Neural crest cell (in vitro differentiated cells): ENCODE measurements around the gene HOXD9. TPM values are rescaled to one million over a fixed set of nuclear protein-coding genes. Genes with fewer than 3 reads are reported as not detected.

Experiments used
- DNase-seq: peaks from one replicate; pipeline ENCODE4 v3.0.0; 2021; ENCODE audit warnings: low read depth, mixed read lengths, low spot score
- H3K27ac Mint-ChIP-seq: one replicate; pipeline ENCODE4 v1.8.0; 2021; ENCODE audit warnings: mild to moderate bottlenecking, mixed read lengths; ENCODE audit not compliant: unreplicated experiment
- H3K27me3 Mint-ChIP-seq: 2 replicates; pipeline ENCODE4 v1.8.0; 2021; ENCODE audit warnings: low read depth, mild to moderate bottlenecking, mixed read lengths
- H3K36me3 Mint-ChIP-seq: 2 replicates; pipeline ENCODE4 v1.8.0; 2021; ENCODE audit warnings: low read depth, mild to moderate bottlenecking, mixed read lengths
- H3K4me1 Mint-ChIP-seq: 2 replicates; pipeline ENCODE4 v1.8.0; 2021; ENCODE audit warnings: mixed read lengths
- H3K4me3 Mint-ChIP-seq: one replicate; pipeline ENCODE4 v1.8.0; 2021; ENCODE audit warnings: mild to moderate bottlenecking, mixed read lengths
- H3K9me3 Mint-ChIP-seq: 2 replicates; pipeline ENCODE4 v1.8.0; 2021; ENCODE audit warnings: mixed read lengths
- CTCF ChIP-seq: fragments of 200-600 bp; sonication (generic); conservative IDR thresholded peaks from 2 replicates; pipeline ENCODE4 v1.5.0; 2021; ENCODE audit warnings: antibody characterized with exemption, mild to moderate bottlenecking
- total RNA-seq: library from RNA; stranded (reverse); gene quantifications from 2 replicates; pipeline ENCODE4 v1.2.1, GENCODE V29; 2021

HOXD9 gene
- total RNA-seq, 1 donor from 2014 or later, result not detected

- Mint-ChIP-seq H3K36me3 (no peaks in the 10 kb centered on the region), H3K27me3 (peaks cover 93% of the 10 kb centered on the region), H3K4me1 (peaks cover 10% of the 10 kb centered on the region), H3K27ac (no peak overlapping the region), H3K9me3 (no peaks in the 10 kb centered on the region), H3K4me3 (peak overlapping the region; percentile 39)
- TF ChIP-seq CTCF, result no peak
- DNase-seq, result no peak
Observed at GRCh38 chr2:176124947-176125771, 2.6 kb downstream of the HOXD9 start.

GRCh38 chr2:176125772-176126054 lies 3.2 kb downstream of the HOXD9 start:
- no peak for TF ChIP-seq CTCF
- peaks cover 10% of the 10 kb centered on the region for H3K4me1 Mint-ChIP-seq
- H3K27ac Mint-ChIP-seq, result no peak overlapping the region
- peaks cover 90% of the 10 kb centered on the region for H3K27me3 Mint-ChIP-seq
- H3K4me3 Mint-ChIP-seq, result peak overlapping the region; percentile 9
- DNase-seq, result no peak
- H3K36me3 Mint-ChIP-seq, result no peaks in the 10 kb centered on the region
- no peaks in the 10 kb centered on the region for H3K9me3 Mint-ChIP-seq

- TF ChIP-seq CTCF, result peak; percentile 95
- Mint-ChIP-seq H3K4me3 (peak overlapping the region; percentile 28), H3K27me3 (peaks cover 90% of the 10 kb centered on the region), H3K9me3 (no peaks in the 10 kb centered on the region), H3K4me1 (peaks cover 14% of the 10 kb centered on the region), H3K36me3 (no peaks in the 10 kb centered on the region), H3K27ac (no peak overlapping the region)
- peak; percentile 76 for DNase-seq
Observed at GRCh38 chr2:176126929-176127773, 4.6 kb downstream of the HOXD9 start.

- Mint-ChIP-seq H3K27ac (no peak overlapping the region), H3K27me3 (peaks cover 91% of the 10 kb centered on the region), H3K4me3 (peak overlapping the region; percentile 28), H3K4me1 (peaks cover 17% of the 10 kb centered on the region), H3K9me3 (no peaks in the 10 kb centered on the region), H3K36me3 (no peaks in the 10 kb centered on the region)
- DNase-seq, result no peak
- no peak for TF ChIP-seq CTCF
Observed at GRCh38 chr2:176127774-176128072, 5.2 kb downstream of the HOXD9 start.

DNA sequence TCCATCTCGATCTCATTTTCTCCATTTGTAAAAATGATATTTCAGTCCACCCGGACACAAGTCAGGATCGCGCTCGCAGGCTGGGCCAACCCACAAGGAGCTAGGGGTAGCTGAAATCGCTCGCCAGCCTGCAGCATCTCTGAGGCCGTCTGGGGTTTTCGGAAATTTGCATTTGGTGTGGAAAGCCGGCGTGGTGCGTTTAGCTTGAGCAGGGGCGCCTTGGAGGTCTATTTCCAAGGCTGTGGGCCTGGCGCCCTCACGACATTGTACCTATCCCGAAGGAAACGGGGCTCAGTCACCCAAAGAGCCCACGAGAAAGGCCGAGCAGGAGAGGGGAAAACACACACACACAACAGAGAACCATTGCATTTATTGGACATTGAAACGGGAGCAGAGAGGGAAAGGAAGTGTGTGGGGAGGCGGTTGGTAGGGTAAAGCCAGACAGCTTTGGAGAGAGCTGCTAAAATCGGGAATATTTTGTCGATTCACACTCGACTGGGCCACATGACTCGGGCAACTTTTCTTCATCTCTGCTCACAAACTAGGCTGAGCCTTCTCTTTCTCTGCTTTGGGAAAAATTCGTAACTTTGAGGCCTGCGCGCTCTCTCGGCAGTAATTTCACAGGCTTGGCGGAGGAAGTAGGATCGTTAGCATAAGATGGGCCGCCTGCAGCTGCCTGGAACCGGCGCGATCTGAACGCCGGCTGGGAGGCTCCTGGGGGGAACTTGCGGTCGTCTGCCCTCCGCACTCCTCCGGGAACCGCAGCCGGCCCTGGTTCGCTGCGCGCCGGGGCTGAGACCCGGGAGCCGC lies 5.9 kb downstream of the HOXD9 start:
- no peak for DNase-seq
- Mint-ChIP-seq H3K4me3 (peak overlapping the region; percentile 81), H3K27ac (no peak overlapping the region), H3K4me1 (peaks cover 17% of the 10 kb centered on the region), H3K9me3 (no peaks in the 10 kb centered on the region), H3K36me3 (no peaks in the 10 kb centered on the region), H3K27me3 (peaks cover 94% of the 10 kb centered on the region)
- TF ChIP-seq CTCF, result no peak
